Measurements from ENCODE around the gene PPARGC1A.

GRCh38 chr4:23769406-23769805, 120.4 kb downstream of the PPARGC1A start:
- TF ChIP-seq, protein P1, sequence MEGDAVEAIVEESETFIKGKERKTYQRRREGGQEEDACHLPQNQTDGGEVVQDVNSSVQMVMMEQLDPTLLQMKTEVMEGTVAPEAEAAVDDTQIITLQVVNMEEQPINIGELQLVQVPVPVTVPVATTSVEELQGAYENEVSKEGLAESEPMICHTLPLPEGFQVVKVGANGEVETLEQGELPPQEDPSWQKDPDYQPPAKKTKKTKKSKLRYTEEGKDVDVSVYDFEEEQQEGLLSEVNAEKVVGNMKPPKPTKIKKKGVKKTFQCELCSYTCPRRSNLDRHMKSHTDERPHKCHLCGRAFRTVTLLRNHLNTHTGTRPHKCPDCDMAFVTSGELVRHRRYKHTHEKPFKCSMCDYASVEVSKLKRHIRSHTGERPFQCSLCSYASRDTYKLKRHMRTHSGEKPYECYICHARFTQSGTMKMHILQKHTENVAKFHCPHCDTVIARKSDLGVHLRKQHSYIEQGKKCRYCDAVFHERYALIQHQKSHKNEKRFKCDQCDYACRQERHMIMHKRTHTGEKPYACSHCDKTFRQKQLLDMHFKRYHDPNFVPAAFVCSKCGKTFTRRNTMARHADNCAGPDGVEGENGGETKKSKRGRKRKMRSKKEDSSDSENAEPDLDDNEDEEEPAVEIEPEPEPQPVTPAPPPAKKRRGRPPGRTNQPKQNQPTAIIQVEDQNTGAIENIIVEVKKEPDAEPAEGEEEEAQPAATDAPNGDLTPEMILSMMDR (IDR thresholded peaks at IDR 0.05) = no peak
- TF ChIP-seq ZFX (IDR thresholded peaks at IDR 0.05; ENCODE audit: borderline replicate concordance) = no peak

Data from 22Rv1 (cell line).